ENCODE results near the gene LAMA4.

DNA sequence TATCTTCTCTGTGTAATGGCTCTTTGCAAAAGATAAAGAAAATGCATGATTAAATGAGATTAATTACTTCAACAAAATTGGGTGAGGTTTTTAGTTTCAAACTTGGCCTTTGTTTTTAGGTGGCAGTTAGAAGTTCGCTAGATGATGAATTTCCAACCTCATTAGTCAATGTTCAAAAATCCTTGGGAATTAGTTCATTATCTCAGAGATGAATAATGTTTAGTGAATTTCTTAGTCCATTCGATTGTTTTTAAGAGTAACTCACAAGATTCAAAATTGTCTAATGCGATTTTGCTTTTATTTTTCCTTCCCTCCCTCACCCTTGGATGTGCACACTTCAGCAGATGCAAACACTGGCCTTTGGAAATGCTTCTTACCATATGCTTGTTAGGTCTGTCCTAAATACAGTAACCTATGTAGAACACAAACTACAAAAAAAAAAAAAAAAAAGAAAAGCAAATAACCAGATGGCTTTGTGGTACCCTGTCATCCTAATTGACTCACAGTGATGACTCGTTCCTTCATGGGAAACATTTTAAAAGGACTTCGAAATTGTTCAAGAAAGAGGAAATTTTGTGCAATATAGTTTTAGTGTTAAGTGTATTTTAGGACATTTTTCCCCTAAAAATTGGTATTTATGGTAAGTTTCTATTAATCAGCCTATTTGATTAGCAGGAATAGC is 100.3 kb downstream of the LAMA4 start:
- TF ChIP-seq POLR2A (IDR thresholded peaks at IDR 0.05) = no peak
- TF ChIP-seq, protein P1, sequence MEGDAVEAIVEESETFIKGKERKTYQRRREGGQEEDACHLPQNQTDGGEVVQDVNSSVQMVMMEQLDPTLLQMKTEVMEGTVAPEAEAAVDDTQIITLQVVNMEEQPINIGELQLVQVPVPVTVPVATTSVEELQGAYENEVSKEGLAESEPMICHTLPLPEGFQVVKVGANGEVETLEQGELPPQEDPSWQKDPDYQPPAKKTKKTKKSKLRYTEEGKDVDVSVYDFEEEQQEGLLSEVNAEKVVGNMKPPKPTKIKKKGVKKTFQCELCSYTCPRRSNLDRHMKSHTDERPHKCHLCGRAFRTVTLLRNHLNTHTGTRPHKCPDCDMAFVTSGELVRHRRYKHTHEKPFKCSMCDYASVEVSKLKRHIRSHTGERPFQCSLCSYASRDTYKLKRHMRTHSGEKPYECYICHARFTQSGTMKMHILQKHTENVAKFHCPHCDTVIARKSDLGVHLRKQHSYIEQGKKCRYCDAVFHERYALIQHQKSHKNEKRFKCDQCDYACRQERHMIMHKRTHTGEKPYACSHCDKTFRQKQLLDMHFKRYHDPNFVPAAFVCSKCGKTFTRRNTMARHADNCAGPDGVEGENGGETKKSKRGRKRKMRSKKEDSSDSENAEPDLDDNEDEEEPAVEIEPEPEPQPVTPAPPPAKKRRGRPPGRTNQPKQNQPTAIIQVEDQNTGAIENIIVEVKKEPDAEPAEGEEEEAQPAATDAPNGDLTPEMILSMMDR (IDR thresholded peaks at IDR 0.05) = no peak

All from uterus (tissue), 2 donors.